ENCODE results near the gene LYSMD1.
A peak's percentile ranks its signal among the peaks of the same experiment; 100 is the strongest.

The LYSMD1 gene

GRCh38 chr1:151137789-151138188, 27.9 kb downstream of the LYSMD1 start:
- no peak for DNase-seq (ENCODE audit: low read depth in 2 of 2)

GRCh38 chr1:151135433-151136385, 30.0 kb downstream of the LYSMD1 start:
- no peak for DNase-seq (ENCODE audit: low read depth in 2 of 2)

- no peak for DNase-seq (ENCODE audit: low read depth in 2 of 2)
Observed at GRCh38 chr1:151134991-151135390, 30.7 kb downstream of the LYSMD1 start.

GRCh38 chr1:151134396-151134795, 31.3 kb downstream of the LYSMD1 start:
- DNase-seq (ENCODE audit: low read depth in 2 of 2) = no peak

- DNase-seq (ENCODE audit: low read depth in 2 of 2) = no peak
Observed at GRCh38 chr1:151133018-151133806, 32.5 kb downstream of the LYSMD1 start.

GRCh38 chr1:151132335-151133017, 33.2 kb downstream of the LYSMD1 start:
- DNase-seq (ENCODE audit: low read depth in 2 of 2) = no peak

GRCh38 chr1:151131701-151132334, 33.9 kb downstream of the LYSMD1 start:
- no peak for DNase-seq (ENCODE audit: low read depth in 2 of 2)

GRCh38 chr1:151130987-151131586, 34.6 kb downstream of the LYSMD1 start:
- DNase-seq (ENCODE audit: low read depth in 2 of 2) = peak; percentile 58 to 69

- DNase-seq (ENCODE audit: low read depth in 2 of 2) = no peak
Observed at GRCh38 chr1:151128800-151129199, 36.9 kb downstream of the LYSMD1 start.

GRCh38 chr1:151124763-151125403, 40.8 kb downstream of the LYSMD1 start:
- no peak for DNase-seq (ENCODE audit: low read depth in 2 of 2)

- DNase-seq (ENCODE audit: low read depth in 2 of 2) = no peak
Observed at GRCh38 chr1:151113877-151114276, 51.8 kb downstream of the LYSMD1 start.
